ENCODE data around the gene VAT1. TPM values are rescaled to one million over a fixed set of nuclear protein-coding genes. Genes with fewer than 3 reads are reported as not detected.

Gene VAT1
- total RNA-seq, 1 experiment from 2014 or later, result 262 TPM

- H3K27me3 ChIP-seq (ENCODE audit: insufficient read depth, low read length), result no peaks in the 10 kb centered on the region
- Mint-ChIP-seq H3K9me3 (no peaks in the 10 kb centered on the region; a peak in 1 of 5 replicates), H3K4me1 (peaks cover 20 to 25% of the 10 kb centered on the region in 2 experiments), H3K36me3 (ENCODE audit: insufficient read depth in 1 of 3, low read depth in 3 of 3) (peaks cover 37 to 58% (median 52%) of the 10 kb centered on the region in 3 experiments), H3K27me3 (ENCODE audit: low read depth) (no peaks in the 10 kb centered on the region), H3K27ac (peak within 1 kb of the TSS; percentile 98 to 100 (median 99)), H3K4me3 (peak within 1 kb of the TSS; percentile 97 to 98)
- no peak within 1 kb of the TSS for H2BK15ac ChIP-seq (ENCODE audit: low read depth, low read length)
- no peak within 1 kb of the TSS for H2AK5ac ChIP-seq (ENCODE audit: insufficient read length, low read length)
- peak within 1 kb of the TSS; percentile 38 for H3K56ac ChIP-seq (ENCODE audit: insufficient read length, low read depth, low read length)
- peak within 1 kb of the TSS; percentile 81 for H3K18ac ChIP-seq (ENCODE audit: insufficient read length, low read depth, low read length)
- H3K9ac ChIP-seq (ENCODE audit: extremely low read depth, insufficient read length, low read length), result peak within 1 kb of the TSS; percentile 98
- peak; percentile 89 for TF ChIP-seq CTCF (conservative IDR thresholded peaks at IDR 0.05)
- peak within 1 kb of the TSS; percentile 15 for H2BK5ac ChIP-seq (ENCODE audit: insufficient read length, low read length)
- no peaks in the 10 kb centered on the region for H3K9me3 ChIP-seq (ENCODE audit: control insufficient read depth, low read depth, low read length)
- H3T11ph ChIP-seq (ENCODE audit: low read length), result no peak within 1 kb of the TSS
- DNase-seq, result peak; percentile 100
- H3K4ac ChIP-seq (ENCODE audit: low read depth, low read length), result peak within 1 kb of the TSS; percentile 40; the same call in 1 of the 2 replicates
- no peak within 1 kb of the TSS for H2BK120ac ChIP-seq (ENCODE audit: low read depth, low read length, poor library complexity, severe bottlenecking)
- H2BK20ac ChIP-seq (ENCODE audit: low read depth, low read length, poor library complexity, severe bottlenecking), result no peak within 1 kb of the TSS
- H3K4me1 ChIP-seq (ENCODE audit: insufficient read depth, low read length), result no peaks in the 10 kb centered on the region
- H3K23me2 ChIP-seq (ENCODE audit: insufficient read length, low read depth, low read length, poor library complexity, severe bottlenecking), result peaks cover 10% of the 10 kb centered on the region
- no peak within 1 kb of the TSS for H2BK12ac ChIP-seq (ENCODE audit: insufficient read length, low read depth, low read length)
- no peaks in the 10 kb centered on the region for H4K20me1 ChIP-seq (ENCODE audit: control insufficient read depth, insufficient read depth, insufficient read length)
- peak within 1 kb of the TSS; percentile 95 for H3K4me2 ChIP-seq (ENCODE audit: insufficient read depth, insufficient read length, low read length)
- no peak within 1 kb of the TSS for H3K23ac ChIP-seq (ENCODE audit: insufficient read length, low read depth, low read length)
- peak within 1 kb of the TSS; percentile 92 for H3K14ac ChIP-seq (ENCODE audit: insufficient read depth, low read length)
- H2AFZ ChIP-seq (ENCODE audit: low read length), result no peak within 1 kb of the TSS
- peaks cover 6% of the 10 kb centered on the region for H3K79me1 ChIP-seq (ENCODE audit: insufficient read depth, low read depth, low read length, poor library complexity, severe bottlenecking)
- no CpG with 5 or more reads among the region's 49 CpGs for WGBS (ENCODE audit: extremely low coverage, insufficient read length, low lambda C conversion rate)
- peak within 1 kb of the TSS; percentile 58 for H4K8ac ChIP-seq (replicated peaks; ENCODE audit: insufficient read length, low read depth, low read length)
- H3K79me2 ChIP-seq (ENCODE audit: insufficient read depth, low read length), result peaks cover 15% of the 10 kb centered on the region; the same call in 1 of the 2 replicates
- peak within 1 kb of the TSS; percentile 74 for H4K5ac ChIP-seq (ENCODE audit: insufficient read length, low read depth, low read length)
- H3K27ac ChIP-seq (ENCODE audit: insufficient read length, low read depth, low read length), result peak within 1 kb of the TSS; percentile 13
- H4K91ac ChIP-seq (ENCODE audit: insufficient read length, low read depth, low read length), result no peak within 1 kb of the TSS
Observed at GRCh38 chr17:42997984-42998938, 23.9 kb downstream of the VAT1 start, which contains the start of gene RPL27. RPL27 (plus strand) TSS chr17:42998419; CDS start chr17:42998751, 332 bp downstream.

All from H9 (cell line).